ENCODE results near the gene FER1L5.

DNA sequence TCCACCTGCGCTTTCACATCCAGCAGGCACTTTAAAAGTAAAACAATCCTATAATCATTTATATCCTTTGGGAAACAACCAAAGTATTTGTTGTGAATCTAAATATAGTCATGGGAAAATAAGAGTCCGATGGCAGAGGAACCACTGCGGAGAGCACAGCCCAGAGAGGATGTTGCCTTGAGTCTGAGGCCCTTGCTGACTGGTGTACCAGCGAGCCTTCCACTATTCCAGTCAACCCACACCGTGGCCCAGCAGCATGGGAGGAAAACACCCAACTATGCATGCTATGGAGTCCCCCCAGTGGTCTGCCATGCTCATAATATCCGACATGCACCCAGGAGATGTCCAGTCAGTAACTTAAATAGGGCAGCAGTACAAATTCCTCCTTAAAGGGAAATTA is 26.0 kb upstream of the FER1L5 start:
- TF ChIP-seq EZH2 (IDR thresholded peaks at IDR 0.05; ENCODE audit: low read depth, unreplicated experiment), result no peak
- TF ChIP-seq, protein P1, sequence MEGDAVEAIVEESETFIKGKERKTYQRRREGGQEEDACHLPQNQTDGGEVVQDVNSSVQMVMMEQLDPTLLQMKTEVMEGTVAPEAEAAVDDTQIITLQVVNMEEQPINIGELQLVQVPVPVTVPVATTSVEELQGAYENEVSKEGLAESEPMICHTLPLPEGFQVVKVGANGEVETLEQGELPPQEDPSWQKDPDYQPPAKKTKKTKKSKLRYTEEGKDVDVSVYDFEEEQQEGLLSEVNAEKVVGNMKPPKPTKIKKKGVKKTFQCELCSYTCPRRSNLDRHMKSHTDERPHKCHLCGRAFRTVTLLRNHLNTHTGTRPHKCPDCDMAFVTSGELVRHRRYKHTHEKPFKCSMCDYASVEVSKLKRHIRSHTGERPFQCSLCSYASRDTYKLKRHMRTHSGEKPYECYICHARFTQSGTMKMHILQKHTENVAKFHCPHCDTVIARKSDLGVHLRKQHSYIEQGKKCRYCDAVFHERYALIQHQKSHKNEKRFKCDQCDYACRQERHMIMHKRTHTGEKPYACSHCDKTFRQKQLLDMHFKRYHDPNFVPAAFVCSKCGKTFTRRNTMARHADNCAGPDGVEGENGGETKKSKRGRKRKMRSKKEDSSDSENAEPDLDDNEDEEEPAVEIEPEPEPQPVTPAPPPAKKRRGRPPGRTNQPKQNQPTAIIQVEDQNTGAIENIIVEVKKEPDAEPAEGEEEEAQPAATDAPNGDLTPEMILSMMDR (conservative IDR thresholded peaks at IDR 0.05; ENCODE audit: low read depth in 2 of 2), result no peak
- TF ChIP-seq, protein P2, sequence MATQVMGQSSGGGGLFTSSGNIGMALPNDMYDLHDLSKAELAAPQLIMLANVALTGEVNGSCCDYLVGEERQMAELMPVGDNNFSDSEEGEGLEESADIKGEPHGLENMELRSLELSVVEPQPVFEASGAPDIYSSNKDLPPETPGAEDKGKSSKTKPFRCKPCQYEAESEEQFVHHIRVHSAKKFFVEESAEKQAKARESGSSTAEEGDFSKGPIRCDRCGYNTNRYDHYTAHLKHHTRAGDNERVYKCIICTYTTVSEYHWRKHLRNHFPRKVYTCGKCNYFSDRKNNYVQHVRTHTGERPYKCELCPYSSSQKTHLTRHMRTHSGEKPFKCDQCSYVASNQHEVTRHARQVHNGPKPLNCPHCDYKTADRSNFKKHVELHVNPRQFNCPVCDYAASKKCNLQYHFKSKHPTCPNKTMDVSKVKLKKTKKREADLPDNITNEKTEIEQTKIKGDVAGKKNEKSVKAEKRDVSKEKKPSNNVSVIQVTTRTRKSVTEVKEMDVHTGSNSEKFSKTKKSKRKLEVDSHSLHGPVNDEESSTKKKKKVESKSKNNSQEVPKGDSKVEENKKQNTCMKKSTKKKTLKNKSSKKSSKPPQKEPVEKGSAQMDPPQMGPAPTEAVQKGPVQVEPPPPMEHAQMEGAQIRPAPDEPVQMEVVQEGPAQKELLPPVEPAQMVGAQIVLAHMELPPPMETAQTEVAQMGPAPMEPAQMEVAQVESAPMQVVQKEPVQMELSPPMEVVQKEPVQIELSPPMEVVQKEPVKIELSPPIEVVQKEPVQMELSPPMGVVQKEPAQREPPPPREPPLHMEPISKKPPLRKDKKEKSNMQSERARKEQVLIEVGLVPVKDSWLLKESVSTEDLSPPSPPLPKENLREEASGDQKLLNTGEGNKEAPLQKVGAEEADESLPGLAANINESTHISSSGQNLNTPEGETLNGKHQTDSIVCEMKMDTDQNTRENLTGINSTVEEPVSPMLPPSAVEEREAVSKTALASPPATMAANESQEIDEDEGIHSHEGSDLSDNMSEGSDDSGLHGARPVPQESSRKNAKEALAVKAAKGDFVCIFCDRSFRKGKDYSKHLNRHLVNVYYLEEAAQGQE (IDR thresholded peaks at IDR 0.05; ENCODE audit: unreplicated experiment), result no peak
- no peak for TF ChIP-seq POLR2AphosphoS5 (IDR thresholded peaks at IDR 0.05; ENCODE audit: low read depth)
- no peak for TF ChIP-seq CREB1 (CRISPR knock-in tag; IDR thresholded peaks at IDR 0.05; ENCODE audit: low read depth)
- no peak for TF ChIP-seq ZNF114 (CRISPR knock-in tag; IDR thresholded peaks at IDR 0.05)
- TF ChIP-seq EZH2phosphoT487 (IDR thresholded peaks at IDR 0.05; ENCODE audit: unreplicated experiment), result no peak
- TF ChIP-seq, protein P3, sequence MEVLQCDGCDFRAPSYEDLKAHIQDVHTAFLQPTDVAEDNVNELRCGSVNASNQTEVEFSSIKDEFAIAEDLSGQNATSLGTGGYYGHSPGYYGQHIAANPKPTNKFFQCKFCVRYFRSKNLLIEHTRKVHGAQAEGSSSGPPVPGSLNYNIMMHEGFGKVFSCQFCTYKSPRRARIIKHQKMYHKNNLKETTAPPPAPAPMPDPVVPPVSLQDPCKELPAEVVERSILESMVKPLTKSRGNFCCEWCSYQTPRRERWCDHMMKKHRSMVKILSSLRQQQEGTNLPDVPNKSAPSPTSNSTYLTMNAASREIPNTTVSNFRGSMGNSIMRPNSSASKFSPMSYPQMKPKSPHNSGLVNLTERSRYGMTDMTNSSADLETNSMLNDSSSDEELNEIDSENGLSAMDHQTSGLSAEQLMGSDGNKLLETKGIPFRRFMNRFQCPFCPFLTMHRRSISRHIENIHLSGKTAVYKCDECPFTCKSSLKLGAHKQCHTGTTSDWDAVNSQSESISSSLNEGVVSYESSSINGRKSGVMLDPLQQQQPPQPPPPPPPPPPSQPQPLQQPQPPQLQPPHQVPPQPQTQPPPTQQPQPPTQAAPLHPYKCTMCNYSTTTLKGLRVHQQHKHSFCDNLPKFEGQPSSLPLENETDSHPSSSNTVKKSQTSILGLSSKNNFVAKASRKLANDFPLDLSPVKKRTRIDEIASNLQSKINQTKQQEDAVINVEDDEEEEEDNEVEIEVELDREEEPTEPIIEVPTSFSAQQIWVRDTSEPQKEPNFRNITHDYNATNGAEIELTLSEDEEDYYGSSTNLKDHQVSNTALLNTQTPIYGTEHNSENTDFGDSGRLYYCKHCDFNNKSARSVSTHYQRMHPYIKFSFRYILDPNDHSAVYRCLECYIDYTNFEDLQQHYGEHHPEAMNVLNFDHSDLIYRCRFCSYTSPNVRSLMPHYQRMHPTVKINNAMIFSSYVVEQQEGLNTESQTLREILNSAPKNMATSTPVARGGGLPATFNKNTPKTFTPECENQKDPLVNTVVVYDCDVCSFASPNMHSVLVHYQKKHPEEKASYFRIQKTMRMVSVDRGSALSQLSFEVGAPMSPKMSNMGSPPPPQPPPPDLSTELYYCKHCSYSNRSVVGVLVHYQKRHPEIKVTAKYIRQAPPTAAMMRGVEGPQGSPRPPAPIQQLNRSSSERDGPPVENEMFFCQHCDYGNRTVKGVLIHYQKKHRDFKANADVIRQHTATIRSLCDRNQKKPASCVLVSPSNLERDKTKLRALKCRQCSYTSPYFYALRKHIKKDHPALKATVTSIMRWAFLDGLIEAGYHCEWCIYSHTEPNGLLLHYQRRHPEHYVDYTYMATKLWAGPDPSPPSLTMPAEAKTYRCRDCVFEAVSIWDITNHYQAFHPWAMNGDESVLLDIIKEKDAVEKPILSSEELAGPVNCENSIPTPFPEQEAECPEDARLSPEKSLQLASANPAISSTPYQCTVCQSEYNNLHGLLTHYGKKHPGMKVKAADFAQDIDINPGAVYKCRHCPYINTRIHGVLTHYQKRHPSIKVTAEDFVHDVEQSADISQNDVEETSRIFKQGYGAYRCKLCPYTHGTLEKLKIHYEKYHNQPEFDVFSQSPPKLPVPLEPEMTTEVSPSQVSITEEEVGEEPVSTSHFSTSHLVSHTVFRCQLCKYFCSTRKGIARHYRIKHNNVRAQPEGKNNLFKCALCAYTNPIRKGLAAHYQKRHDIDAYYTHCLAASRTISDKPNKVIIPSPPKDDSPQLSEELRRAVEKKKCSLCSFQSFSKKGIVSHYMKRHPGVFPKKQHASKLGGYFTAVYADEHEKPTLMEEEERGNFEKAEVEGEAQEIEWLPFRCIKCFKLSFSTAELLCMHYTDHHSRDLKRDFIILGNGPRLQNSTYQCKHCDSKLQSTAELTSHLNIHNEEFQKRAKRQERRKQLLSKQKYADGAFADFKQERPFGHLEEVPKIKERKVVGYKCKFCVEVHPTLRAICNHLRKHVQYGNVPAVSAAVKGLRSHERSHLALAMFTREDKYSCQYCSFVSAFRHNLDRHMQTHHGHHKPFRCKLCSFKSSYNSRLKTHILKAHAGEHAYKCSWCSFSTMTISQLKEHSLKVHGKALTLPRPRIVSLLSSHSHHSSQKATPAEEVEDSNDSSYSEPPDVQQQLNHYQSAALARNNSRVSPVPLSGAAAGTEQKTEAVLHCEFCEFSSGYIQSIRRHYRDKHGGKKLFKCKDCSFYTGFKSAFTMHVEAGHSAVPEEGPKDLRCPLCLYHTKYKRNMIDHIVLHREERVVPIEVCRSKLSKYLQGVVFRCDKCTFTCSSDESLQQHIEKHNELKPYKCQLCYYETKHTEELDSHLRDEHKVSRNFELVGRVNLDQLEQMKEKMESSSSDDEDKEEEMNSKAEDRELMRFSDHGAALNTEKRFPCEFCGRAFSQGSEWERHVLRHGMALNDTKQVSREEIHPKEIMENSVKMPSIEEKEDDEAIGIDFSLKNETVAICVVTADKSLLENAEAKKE (CRISPR knock-in tag; IDR thresholded peaks at IDR 0.05), result no peak
- TF ChIP-seq JUNB (IDR thresholded peaks at IDR 0.05; ENCODE audit: unreplicated experiment), result no peak
